GM19025 (cell line): ENCODE data around the gene CNTD1.
"Not testable (repeated sequence)": the region's sequence is repeated elsewhere in the genome, so short reads cannot be mapped to it uniquely, and the experiment has no call there.

ENCODE experiments used
- ATAC-seq: cut with Tn5 transposase; IDR thresholded peaks from one replicate; pipeline ENCODE4 v1.9.1; 2021; ENCODE audit warnings: mild to moderate bottlenecking, low read depth, moderate library complexity; ENCODE audit not compliant: unreplicated experiment

CNTD1 gene, protein sequence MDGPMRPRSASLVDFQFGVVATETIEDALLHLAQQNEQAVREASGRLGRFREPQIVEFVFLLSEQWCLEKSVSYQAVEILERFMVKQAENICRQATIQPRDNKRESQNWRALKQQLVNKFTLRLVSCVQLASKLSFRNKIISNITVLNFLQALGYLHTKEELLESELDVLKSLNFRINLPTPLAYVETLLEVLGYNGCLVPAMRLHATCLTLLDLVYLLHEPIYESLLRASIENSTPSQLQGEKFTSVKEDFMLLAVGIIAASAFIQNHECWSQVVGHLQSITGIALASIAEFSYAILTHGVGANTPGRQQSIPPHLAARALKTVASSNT

DNA sequence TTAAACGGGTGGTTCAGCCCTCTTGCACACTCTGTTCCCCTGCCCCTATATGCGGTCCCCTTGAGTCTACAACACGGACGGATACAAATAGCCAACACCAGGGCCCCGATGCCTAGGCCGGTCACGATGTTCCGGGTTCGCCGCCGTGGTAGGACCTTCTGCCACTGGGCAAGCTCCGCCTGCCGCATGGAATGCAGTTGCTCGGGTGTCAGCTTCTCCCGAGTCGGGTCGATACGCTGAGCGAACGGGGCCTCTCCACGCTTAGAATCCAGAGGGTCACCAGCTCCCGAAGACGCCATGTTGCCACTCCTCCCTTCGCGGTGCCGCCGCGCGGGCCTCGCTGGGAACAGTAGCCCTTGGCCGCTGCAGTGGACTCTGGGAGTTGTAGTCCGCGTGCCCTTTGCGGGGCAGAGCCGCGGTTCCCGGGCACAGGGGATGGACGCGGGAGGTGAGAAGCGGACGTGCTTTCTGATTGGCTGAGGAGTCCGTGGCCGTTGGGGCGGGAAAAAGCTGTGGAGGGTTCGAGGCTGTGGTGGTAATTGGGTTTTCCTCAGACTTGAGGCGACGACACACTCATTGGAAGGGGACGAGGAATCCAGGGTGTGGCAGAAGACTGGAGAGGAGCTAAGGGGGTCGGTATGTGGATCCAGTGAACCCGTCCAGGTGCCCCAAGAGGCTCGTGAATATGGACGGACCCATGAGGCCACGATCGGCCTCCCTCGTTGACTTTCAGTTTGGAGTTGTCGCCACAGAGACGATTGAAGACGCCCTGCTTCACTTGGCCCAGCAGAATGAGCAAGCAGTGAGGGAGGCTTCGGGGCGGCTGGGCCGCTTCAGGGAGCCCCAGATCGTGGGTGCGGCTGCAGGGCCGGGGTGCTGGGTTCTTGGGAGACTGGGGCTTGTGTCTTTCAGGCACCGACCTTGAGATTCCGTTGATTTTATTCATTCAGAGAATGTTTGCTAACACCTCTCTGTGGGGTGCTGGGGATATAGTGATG is at the start of gene CNTD1, which contains the start of gene COA3:
Gene CNTD1, plus strand, starts transcription at position 479 of the 998 bp plus-strand sequence. Its CDS starts 207 bp downstream, at position 686.
Gene COA3, minus strand, starts transcription at position 322 of the 998 bp plus-strand sequence. Its CDS starts 23 bp downstream, at position 299.
- peak; percentile 87 for ATAC-seq

DNA sequence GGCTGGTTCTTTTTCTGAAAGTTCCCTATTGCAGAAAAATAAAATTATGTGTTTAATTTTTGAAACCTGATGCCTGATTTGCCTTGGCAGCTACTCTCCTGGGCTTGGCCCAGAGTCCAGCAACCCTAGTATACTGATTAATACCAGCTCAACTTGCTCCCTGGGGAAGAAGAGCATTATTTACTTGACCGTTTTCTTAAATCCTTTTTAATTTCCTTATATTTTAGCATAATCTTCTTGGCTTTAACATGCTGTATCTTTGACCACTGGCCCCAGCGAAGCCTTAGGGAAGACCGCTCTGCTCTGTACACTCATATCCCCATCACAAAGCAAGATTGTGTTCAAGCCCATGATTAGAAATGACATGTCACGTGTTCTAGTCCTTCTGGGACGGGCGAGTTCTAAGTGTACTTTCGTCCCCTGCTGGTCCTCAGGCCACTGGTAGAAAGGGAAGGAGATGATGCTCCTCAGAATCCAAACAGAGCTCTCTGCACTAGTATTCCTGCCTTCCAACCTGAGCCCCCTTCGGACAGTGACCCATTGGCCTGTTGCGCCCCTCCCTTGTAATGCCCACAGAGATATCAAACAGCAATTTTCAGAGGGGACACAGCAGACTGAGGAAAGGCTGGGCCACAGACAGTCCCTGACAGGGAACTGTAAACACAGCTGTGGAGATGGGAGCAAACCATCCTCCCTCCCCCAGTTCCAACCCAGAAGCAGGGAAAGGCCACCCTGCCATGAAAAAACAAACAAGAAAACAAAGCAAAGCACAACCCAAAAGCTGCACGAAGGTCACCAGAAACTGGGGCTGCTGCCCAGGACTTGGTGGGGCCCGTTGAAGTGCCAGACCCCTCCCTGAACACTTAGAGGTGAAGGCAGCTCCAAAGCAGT is 49.5 kb upstream of the CNTD1 start:
- no peak for ATAC-seq

DNA sequence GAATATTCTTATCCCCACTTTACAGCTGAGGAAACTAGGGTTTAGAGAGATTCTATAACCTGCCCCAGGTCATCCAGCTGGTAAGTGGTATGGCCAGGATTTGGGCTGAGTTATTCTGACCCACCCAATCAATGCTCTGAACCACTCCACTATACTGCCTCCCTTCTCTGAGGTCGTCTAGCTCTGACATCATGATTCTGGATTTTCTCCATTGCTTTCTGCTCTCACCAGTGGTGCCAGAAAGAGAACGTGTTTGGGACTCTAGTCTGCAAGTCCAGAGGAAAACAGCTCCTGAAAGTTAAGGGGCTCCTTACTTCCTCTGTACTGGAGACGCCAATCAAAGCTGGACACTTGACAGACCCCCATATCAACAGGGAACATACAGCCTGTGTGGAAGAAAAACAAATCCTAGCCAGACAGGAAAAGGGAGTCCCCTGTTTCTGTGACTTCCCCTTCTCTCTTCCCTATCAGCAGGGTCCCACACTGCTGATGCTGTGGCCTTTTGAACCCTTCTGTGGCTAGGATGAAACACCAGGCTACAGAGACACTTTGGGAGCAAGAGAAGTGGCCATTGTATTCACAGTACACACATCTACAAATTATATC is 47.8 kb upstream of the CNTD1 start:
- ATAC-seq = no peak

DNA sequence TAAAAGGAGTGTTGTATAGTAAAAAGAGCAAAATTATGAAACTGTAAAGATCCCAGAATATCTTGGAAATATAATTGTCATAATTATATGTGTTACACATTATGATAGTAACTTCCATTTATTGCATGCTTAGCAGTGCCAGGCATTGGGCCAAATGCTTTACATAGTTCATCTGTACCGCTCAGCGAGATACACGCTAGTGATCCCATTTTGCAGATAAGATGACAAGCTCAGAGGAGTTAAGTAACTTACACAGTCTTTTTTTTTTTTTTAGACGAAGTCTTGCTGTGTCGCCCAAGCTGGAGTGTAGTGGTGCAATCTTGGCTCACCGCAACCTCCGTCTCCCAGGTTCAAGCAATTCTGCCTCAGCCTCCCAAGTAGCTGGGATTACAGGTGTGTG is 47.0 kb upstream of the CNTD1 start:
- ATAC-seq = no peak

DNA sequence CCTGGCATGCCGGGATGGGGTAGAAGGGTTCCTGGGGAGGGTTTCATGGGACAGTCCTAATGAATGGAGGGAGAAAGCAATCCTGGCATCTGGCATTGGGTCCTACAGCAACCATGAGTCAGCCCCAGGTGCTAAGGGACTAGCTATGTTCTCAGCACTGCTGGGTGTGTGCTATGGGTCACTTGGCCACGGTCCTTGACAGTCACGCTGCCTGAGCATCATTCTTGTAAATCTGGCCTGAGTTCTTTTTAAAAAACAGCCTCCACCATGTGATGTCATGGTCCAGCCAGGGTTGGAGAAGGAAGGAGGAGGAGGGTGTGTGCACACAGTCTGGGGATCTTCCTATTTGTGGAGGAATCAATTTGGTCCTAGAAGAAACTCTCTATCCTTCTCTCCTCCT is 43.9 kb upstream of the CNTD1 start:
- ATAC-seq = no peak

DNA sequence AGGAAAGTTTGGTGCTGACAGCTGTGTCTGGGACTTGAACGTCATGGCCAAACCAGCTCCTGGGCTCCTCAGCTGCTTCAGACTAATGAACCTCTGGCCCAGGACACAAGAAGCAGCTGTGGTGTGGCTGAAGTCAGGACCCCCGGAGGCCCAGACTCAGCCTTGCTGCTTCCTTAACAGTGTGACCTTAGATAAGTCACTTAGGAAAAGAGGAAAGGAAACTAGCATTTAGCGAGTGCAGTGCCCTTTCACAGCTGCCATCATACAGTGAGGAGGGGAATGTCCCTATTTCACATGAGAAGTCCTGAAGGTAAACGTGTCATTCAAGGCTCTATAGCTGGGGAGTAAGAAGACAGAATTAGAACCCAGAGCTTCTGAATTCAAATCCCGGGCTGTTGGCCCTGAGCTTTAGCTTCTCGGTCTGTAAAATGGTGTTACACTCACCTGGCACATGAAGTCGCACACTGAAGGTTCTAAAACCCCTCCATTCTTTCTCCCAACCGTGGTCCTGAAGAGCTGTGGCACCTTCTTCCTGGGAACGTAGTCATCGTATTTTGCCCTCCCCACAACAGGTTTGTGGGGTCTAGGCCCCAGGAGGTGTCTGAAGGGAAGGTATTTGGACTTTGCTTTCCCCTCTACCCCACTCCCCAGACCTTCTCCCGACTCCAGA is 38.5 kb upstream of the CNTD1 start:
- peak; percentile 60 for ATAC-seq

DNA sequence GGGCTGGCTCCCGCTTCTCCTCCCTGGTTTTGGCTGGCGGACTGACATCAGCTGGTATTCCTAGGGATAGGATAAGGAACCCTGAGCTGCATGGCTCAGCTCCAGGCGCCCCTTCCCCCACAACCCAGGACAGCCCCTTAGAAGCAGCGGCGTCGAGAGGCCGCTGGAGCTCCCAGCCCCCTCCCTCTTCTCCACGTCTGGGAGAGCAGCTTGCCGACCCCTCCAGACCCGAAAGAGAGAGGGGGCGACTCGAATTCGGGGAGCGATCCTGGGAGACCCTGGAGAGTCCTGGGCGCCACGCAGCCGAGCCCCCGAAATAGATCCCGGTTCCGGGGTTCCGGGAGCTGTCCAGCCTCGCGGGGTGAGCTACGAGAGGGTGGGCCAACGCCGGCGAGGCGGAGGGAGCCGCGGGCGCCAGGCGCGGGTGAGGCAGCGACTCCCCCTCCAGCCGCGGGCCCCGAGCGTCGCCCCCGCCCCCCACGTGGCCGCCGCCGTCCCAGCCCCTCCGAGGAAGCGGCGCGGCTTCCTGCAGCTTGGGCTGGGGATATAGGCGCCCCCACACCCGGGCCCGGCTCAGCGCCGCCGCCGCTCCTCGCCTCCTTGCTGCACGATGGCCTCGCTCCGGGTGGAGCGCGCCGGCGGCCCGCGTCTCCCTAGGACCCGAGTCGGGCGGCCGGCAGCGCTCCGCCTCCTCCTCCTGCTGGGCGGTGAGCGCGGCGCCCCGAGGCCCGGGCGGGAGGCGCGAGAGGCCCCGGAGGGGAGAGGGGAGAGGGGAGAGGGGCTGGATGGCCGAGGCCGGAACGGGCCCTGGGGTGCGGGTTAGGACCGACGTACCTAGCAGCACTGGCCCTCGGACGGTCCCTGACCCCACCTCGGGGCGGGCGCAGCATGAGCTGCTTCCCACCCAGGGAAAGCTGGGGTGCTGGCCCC is 37.7 kb upstream of the CNTD1 start, which contains the start of gene RAMP2:
Gene RAMP2, plus strand, starts transcription at position 576 of the 930 bp plus-strand sequence. Its CDS starts 35 bp downstream, at position 611.
- no peak for ATAC-seq

DNA sequence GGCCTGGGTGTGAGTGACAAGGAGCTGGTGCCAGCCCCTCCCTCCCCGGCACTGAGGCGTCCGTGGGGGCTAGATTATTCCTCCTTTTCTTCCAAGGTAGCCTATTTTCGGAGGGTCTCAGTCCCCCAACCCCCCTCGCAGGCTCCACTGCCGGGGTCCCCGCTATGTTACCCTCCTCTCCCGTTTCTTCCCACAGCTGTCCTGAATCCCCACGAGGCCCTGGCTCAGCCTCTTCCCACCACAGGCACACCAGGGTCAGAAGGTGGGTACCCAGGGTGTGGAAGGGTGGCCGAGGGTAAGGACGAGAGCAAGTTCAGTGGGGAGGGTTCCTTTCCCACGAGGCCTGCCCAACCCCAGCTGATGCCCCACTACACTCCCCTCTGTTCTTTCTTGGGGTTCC is 37.0 kb upstream of the CNTD1 start:
- no peak for ATAC-seq

DNA sequence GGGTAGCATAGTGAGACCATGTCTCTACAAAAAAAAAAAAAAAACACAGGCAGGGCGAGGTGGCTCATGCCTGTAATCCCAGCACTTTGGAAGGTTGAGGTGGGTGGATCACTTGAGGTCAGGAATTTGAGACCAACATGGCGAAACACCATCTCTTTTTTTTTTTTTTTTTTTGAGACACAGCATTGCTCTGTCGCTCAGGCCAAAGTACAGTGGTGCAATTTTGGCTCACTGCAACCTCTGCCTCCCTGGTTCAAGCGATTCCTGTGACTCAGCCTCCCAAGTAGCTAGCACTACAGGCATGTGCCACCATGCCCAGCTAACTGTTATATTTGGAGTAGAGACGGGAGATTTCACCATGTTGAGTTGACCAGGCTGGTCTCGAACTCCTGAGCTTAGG is 32.5 kb upstream of the CNTD1 start:
- ATAC-seq = no peak

DNA sequence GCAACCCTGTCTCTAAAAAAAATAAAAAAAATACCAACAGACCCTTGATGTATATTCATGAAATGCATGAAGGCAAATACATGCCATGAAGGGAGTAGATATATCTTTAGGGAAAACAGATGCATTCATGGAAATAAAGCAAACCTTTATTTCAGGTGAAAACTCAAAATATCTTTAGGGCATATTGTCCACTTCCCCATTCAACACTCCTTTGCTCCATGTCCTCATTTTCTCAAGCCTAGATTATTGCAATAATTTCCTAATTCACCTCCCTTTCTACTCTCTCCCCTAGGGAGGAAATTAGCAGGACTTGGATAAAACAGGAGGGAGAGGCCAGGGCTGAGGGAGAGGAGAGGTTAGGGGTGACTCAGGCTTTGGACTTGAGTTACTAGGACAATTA is 31.1 kb upstream of the CNTD1 start:
- ATAC-seq = no peak

DNA sequence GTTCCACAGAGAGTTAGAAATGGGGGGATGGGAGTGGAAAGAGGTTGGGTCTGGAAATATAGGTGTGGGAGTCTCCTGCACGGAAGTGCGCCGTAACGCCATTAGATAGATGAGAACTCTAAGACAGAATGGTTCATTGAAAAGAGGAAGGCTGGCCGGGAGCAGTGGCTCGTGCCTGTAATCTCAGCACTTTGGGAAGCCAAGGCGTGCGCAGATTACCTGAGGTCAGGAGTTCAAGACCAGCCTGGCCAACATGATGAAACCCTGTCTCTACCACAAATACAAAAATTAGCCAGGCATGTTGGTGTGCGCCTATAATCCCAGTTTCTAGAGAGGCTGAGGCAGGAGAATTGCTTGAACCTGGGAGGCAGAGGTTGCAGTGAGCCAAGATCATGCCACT is 30.7 kb upstream of the CNTD1 start:
- ATAC-seq = not testable (repeated sequence)

DNA sequence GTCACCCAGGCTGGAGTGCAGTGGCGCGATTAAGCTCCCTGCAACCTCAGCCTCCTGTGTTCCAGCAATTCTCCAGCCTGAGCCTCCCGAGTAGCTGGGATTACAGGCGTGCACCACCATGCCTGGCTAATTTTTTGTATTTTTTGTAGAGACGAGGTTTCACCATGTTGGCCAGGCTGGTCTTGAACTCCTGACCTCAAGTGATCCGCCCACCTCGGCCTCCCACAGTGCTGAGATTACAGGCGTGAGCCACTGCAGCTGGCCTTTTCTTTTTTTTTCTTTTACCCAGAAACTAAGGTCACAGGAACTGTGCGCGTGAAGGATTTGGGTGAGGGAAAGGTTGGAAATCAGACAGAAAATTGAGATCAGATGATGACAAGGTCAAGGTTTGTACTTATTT is 28.7 kb upstream of the CNTD1 start:
- ATAC-seq = not testable (repeated sequence)

DNA sequence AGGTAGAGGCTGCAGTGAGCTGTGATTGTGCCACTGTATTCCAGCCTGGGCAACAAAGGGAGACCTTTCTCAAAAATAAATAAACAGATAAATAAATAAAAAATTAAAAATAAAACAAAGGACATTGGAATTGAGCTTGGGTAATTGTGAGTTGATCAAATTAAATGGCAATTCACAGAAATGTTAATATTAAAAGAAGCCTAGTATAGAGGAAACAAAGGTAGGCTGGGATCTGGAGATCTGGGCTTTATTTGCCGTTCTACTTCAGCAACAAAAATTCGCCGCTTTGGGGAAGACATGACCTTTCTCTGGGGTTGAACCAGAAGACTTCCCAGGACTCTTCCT is 25.7 kb upstream of the CNTD1 start:
- no peak for ATAC-seq

DNA sequence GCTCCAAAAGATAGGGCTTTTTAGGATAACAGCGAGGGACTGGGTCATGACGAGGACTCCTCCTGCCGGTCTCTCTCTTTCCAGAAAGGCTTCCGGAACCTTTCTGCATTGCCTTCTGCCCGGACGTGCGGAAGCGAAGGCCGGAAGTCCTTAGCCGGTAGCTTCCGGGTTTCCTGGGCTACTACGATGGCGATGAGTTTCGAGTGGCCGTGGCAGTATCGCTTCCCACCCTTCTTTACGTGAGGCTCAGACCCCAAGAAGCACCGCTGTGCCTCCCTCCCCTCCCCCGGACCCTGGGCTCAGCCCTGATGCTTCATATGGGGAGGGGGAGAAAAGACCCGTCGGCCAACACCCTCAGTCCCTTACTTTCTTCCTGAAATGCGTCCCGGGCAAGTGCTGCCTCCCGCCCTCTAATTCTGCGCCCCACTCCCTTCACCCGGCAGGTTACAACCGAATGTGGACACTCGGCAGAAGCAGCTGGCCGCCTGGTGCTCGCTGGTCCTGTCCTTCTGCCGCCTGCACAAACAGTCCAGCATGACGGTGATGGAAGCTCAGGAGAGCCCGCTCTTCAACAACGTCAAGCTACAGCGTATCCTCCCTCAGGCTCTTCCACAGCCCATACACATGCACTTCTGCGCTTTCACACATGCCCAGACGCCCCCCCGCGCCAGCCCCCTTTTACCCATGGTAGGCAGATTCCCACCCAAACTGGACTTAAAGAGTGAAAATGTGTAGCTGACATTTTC is 25.2 kb upstream of the CNTD1 start, which contains the start of gene VPS25:
Gene VPS25, plus strand, starts transcription at position 160 of the 746 bp plus-strand sequence. Its CDS starts 27 bp downstream, at position 187.
- peak; percentile 38 for ATAC-seq

DNA sequence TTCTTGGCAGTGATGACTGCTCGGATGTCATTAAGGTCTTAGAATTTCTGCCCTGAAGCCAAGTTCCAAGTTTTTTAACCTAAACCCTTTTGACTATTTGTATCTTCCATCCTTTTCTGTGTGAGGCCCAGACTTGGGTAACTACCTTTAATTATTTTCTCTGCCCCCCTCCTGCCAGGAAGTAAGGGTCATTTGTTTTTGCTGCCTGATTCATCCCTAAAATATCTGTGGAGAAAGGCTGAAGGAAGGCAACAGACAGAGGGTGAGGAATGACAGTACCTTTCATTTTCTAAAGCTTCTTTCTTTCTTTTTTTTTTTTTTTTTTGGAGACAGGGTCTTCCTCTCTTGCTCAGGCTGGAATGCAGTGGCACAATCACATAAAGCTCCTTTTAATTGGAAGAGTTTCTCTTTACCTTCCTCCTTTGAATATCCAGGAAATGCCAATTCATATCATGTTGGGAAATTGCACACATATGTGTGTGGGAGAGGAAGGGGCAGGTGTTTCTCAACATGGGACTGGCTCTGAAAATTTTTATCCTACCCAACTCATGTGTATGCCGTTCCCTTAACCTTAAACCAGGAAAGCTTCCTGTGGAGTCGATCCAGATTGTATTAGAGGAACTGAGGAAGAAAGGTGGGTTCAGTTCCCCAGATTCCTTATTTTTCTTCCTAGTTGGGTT is 24.5 kb upstream of the CNTD1 start:
- no peak for ATAC-seq

DNA sequence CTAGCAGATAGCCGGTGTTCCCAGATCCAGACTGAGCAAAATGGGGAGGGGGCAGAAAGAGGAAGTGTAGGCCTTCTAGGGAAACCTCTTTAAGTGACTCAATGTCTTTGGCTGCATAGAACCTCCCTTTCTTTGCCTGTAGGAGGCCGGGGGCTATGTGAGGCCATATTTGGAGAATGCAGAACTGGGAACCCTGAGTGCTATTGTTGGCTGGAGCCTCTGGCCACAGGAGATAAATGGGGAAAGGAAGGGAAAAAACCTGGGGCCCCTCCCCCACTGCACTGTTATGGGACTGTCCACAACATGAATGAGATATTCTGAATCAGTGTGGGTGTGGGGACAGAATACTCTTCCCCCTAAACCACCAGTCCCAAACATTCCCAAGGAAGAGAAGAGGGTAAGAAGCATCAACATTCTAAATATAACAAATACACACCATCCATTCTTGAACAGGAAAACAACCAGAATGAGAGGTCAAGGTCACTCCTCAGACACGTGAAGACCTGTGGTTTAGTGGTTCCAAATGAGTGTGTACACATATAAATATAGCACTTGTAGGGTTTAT is 23.0 kb upstream of the CNTD1 start:
- no peak for ATAC-seq

DNA sequence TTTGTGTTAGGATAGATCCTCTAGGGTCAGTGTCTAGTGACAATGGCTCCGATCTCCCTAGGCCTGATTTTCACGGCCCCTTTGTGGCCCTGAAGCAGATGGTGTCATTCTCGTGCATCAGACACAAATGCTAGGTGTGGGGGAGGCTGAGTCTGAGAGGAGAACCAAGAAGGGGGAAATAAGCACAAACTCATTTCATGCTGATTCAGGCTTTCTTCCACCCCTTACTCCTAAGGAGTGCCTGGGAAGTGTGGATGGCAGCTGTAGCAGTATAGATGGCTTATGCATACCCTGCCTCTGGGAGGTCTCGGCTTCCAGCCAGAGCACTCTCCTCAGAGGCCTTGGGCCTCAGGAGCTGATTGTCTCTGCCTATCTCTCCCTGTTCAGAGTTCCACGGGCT is 20.1 kb upstream of the CNTD1 start:
- ATAC-seq = no peak
